Stimulated activated CD8-positive, alpha-beta memory T cell treated with anti-CD3 and anti-CD28 coated beads, Interleukin-15, amount 100 ng/mL, for 48 hours (primary cell): ENCODE results near the gene MAGEA10.
"Not testable (repeated sequence)": the region's sequence is repeated elsewhere in the genome, so short reads cannot be mapped to it uniquely, and the experiment has no call there.

Source experiments
- DNase-seq, 2 donors: peaks; one replicate each; pipeline ENCODE4 v3.0.0-alpha.2; 2020; ENCODE audit warnings: low read depth in 2 of 2

The MAGEA10 gene

DNA sequence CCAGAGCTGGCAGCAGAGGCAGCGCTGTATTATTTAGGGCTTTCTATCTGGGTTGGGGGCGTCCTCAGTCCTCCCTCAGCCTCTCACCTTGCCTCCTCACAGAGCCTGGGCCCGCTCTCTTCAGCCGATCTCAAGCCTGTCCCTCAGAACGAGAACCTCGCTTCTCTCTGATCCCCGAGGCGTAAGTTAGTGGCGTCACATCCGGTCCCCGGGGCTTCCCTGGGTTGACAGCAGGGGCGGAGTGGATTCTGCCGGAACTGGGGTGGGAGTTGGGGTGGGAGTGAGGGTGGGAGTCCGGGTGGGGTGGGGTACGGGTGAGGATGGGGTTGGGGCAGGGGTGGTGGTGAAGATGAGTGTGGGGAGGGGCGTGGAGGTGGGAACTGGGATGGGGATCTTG, at the start of gene MAGEA10:
Gene MAGEA10, minus strand, starts transcription at position 190 of the 397 bp plus-strand sequence. CDS start 2,957 bp downstream, outside the sequence.
- DNase-seq, result no peak

- DNase-seq, result no peak
Measured at GRCh38 chrX:152177497-152178269, 39.3 kb upstream of the MAGEA10 start.

GRCh38 chrX:152177052-152177451, 38.7 kb upstream of the MAGEA10 start:
- DNase-seq, result no peak

DNA sequence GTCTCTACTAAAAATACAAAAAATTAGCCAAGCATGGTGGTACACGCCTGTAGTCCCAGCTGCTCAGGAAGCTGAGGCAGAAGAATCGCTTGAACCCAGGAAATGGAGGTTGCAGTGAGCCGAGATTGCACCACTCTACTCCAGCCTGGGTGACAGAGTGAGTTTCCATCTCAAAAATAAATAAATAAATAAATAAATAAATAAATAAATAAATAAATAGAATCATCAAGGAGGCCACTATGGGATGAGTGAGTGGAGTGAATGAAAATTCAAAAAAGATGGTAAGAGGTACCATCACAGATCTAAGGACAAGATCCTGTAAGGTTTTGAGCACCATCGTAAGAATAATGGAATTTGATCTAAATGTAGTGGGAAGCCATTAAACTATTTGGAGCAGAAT, 37.5 kb upstream of the MAGEA10 start:
- DNase-seq, result not testable (repeated sequence)

DNA sequence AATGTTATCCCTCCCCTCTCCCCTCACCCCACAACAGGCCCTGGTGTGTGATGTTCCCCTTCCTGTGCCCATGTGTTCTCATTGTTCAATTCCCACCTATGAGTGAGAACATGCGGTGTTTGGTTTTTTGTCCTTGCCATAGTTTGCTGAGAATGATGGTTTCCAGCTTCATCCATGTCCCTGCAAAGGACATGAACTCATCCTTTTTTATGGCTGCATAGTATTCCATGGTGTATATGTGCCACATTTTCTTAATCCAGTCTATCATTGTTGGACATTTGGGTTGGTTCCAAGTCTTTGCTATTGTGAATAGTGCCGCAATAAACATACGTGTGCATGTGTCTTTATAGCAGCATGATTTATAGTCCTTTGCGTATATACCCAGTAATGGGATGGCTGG, 35.5 kb upstream of the MAGEA10 start:
- not testable (repeated sequence) for DNase-seq

- no peak for DNase-seq
Measured at GRCh38 chrX:152170621-152171020, 32.2 kb upstream of the MAGEA10 start.

- no peak for DNase-seq
Measured at GRCh38 chrX:152165033-152165743, 26.8 kb upstream of the MAGEA10 start.

GRCh38 chrX:152157042-152157441, 18.7 kb upstream of the MAGEA10 start:
- DNase-seq, result no peak

DNA sequence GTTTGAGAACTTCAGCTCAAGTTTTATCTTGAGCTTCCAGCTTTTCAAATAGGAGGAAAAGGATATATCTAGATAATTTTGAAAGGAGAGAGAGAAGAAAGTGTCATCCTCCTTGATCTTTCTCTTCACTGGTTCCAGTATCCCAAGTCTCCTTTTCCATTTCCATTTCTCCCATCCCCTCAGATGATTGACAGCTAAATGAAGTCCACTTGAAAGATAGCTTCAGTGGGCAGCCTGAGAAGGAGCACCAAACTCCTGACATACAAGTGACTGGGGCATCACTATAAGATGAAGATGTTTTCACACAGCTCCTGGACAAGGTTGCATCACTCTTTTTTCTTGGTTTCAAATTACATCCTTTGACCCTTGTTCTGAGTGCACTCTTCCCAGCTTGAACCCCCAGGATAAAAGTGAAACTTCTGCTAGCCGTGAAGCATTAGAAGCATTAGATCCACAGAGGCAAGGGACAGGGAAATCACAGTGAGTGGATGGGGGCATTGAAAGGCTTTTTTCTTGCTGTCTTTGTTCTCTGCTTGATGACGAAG, 17.5 kb upstream of the MAGEA10 start:
- no peak for DNase-seq

DNA sequence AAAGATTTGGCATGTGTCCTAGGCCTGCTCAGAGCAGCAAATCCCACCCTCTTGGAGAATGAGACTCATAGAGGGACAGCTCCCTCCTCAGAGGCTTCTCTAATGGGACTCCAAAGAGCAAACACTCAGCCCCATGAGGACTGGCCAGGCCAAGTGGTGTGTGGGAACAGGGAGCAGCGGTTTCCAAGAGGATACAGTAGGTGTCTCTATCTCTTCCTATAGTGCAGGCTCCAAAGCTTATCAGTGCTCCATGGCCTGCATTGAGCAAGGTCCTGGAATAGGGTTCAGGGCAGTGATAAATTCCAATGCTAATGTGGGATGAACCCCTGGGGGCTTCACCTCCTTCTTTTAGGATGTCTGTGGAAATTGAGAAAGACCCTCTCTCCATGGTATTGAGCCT, 15.7 kb upstream of the MAGEA10 start:
- DNase-seq, result no peak

DNA sequence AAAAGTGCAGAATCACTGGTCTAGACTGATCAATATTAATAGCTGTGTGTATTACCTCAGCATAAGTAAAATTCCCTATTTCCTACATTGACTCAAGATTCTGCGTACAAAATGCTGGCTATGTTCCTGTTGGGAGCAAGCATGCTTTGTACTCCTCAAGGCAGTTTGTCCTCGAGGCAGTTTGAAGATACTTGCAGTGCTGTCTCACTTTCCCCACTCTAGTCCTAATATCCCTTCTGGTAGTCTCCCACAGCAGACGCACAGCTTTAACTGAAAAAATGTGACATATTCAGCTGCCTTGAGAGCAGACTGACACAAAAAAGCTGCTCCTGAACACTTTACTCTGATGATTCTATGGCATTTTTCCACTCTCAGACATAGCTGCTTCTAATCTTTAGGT, 12.9 kb upstream of the MAGEA10 start:
- DNase-seq, result no peak

DNA sequence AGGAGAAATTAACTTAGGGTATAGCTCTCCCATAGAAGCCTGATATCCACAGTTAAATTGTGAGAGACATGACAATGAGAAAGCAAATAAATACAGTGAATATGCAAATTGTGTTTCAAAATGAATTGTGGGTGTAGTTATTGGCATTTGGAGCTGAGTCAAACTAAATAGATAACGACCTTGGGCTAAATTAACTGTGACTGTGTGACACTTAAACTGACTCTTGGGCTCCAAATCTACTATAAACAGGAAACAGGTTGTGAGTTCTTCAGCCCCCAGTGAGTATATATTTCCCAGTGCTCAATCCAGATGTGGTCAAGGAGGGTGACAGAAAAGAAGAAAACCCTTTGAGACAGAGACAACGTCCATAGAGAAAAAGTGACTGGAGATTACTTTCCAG, 11.3 kb upstream of the MAGEA10 start:
- DNase-seq, result no peak

DNA sequence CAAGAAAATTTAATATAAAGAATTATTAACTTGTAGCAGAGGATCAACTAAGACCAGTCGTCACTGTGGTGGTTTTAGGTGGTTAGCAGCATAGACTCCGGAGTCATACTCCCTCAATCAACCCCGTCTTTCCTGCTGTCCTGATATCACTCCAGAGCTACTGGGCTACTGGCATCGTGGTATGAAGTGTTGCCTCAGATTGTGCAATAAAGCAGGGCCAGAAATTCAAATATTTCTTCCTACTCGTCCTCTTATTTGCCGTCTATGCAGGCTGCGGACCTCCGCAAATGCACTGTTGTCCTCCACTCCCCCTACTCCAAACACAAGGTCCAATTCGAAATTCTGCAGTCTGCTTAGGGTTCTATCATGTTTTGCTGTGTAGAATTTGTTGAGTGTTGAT, 1.2 kb upstream of the MAGEA10 start:
- no peak for DNase-seq

DNA sequence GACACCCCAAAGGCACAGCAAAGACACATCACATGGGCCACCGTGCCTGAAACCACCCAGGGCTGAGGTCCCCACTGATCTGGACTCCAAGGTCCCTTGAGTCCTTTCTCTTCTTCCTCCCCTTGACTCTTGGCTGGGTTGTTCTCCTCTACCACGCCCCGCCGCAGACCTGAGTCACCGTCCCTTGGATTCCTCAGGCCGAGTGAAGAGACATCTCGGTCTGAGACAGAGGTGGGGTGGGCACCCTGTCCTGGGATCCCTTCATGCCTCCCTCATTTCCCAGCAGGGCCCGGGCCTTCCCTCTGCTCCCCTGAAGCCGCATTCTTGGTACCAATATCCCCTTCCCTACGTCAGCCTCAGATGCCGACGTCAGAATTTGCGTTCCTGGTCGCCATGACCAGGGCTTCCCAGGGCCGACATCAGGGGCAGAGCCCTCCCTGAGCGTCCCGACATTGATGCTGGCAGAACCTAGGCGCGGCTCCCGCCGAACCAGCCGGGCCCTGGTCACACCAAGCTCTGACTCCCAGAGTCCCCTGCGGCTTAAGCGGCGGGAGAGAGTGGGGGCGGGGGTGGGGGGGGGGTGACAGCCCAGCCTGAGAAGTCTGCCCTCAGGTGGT, 498 bp downstream of the MAGEA10 start:
- DNase-seq, result no peak

DNA sequence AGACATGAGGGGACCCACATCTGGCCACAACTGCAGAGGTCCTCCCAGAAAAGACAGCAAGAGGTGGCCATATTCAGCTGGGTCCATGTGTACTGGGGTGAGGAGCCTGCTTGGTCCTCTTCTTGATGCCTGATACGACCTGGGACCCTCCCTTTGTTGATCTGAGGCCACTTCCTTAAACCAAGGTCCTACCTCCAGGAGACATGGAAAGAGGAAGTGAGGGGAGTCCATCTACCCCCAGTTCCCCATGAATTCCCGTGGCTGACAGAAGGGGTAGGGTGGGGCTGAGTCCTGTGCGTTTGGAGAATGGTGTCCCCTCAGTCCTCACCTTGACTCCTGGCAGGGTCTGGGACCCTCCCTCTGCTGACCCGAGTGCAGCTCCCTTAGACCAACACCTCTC, 2.1 kb downstream of the MAGEA10 start:
- DNase-seq, result no peak

DNA sequence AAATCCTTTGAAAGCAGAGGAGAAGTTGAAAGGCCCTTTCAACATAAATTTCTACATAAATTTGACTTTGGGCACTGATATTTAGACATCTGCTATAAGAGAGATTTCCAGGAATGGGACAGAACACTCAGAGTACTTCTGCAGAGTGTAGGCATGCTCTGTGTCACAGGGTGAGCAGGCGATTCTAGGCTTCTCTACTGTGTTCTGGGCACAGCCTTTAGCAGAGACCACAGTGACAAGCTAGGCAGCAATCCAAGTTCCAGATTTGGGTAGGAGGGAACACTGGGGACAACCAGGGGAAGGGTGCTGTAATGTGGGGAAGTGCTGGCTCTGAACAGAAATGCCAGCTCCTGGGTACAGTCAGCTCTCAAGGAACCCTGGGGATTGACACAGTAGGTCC, 6.9 kb downstream of the MAGEA10 start:
- DNase-seq, result no peak

- not testable (repeated sequence) for DNase-seq
Measured at GRCh38 chrX:152129069-152129844, 9.1 kb downstream of the MAGEA10 start.

DNA sequence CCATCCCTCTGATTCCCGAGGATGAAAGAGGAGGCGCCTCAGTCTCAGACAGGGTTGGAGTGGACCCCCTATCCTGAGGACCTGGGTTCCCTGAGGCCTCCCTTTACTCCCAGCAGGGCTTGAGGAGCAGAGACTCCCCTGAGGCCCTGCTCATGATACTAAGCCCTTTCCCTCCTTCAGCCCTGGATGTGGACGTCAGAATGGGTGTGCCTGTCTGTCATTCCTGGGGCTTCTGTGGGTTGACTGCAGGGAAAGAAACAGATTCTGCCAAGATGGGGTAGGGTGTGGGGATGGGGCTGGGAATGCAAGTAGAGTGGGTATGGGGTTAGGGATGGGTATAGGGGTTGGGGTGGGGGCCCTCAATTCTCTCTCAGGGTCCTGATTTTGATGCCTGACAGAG, 21.1 kb downstream of the MAGEA10 start:
- no peak for DNase-seq

GRCh38 chrX:152108527-152108926, 29.9 kb downstream of the MAGEA10 start:
- DNase-seq, result no peak

- no peak for DNase-seq
Measured at GRCh38 chrX:152103866-152104265, 34.5 kb downstream of the MAGEA10 start.

GRCh38 chrX:152086141-152086540, 52.2 kb downstream of the MAGEA10 start:
- no peak for DNase-seq
